ENCODE data around the gene UBTD1. TPM values are rescaled to one million over a fixed set of nuclear protein-coding genes. Genes with fewer than 3 reads are reported as not detected.

Gene UBTD1
- total and polyA plus RNA-seq, 7 donors, result 16.0 to 59.2 (median 39.2) TPM

DNA sequence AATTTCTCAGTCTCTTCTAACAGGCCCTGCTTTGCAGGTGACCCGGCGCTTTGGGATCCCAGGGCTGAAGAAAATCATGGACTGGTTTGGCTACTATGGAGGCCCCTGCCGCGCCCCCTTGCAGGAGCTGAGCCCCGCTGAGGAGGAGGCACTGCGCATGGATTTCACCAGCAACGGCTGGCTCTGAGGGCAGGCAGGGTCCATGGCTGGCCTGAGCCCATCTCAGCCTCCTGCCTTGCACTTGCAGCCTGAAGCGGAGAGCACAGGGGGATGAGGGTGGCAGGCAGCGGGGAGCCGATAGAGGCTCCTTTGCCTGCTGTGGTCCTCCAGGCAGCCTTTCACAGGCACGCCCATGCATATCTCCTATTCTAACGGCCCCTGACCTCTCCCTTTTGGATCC lies 112.7 kb downstream of the UBTD1 start:
- no peak for ATAC-seq
- intact Hi-C loops (cut with DNase I), result loop anchor here (5.0 to 10.0 kb wide), 2 partner anchors 144 to 207 kb away; partner anchors contain the start of gene RRP12 (in 1 of the 2)
- Histone ChIP-seq H3K9me3 (no peaks in the 10 kb centered on the region), H3K27ac (peak overlapping the region; percentile 83), H3K27me3 (ENCODE audit: insufficient read depth in 3 of 3, low read length in 2 of 3) (no peaks in the 10 kb centered on the region), H3K4me3 (no peak overlapping the region), H3K4me1 (peaks cover 41% of the 10 kb centered on the region), H3K36me3 (ENCODE audit: insufficient read depth in 1 of 2, low read depth in 1 of 2) (no peaks in the 10 kb centered on the region)
- TF ChIP-seq, protein P1, sequence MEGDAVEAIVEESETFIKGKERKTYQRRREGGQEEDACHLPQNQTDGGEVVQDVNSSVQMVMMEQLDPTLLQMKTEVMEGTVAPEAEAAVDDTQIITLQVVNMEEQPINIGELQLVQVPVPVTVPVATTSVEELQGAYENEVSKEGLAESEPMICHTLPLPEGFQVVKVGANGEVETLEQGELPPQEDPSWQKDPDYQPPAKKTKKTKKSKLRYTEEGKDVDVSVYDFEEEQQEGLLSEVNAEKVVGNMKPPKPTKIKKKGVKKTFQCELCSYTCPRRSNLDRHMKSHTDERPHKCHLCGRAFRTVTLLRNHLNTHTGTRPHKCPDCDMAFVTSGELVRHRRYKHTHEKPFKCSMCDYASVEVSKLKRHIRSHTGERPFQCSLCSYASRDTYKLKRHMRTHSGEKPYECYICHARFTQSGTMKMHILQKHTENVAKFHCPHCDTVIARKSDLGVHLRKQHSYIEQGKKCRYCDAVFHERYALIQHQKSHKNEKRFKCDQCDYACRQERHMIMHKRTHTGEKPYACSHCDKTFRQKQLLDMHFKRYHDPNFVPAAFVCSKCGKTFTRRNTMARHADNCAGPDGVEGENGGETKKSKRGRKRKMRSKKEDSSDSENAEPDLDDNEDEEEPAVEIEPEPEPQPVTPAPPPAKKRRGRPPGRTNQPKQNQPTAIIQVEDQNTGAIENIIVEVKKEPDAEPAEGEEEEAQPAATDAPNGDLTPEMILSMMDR (IDR thresholded peaks at IDR 0.05), result no peak
- DNase-seq, result no peak
- 87 to 92% (median 92%) methylated on average over 12 of the region's 12 CpGs for WGBS, 3 donors

DNA sequence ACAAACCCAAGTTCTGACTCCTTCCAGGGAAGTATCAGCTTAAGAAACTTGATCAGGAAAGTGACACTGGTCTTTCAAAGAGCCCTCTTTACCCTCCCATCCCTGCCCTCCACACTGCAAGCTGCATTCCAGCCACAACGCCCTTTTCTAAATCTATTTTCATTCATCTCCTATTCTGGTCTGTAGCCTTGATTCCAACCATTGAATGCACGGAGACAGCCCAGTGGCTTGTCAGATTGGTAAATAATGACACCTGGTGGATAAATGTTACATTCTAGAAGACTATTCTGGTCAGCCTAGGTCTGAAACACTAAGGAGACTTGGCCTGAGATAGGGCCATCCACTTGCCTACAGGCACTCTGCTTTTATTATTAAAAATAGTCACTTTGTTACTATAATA lies 113.7 kb downstream of the UBTD1 start:
- WGBS, 3 donors, result 5 to 13% (median 11%) methylated on average over 2 of the region's 2 CpGs
- Histone ChIP-seq H3K27me3 (ENCODE audit: insufficient read depth in 3 of 3, low read length in 2 of 3) (no peaks in the 10 kb centered on the region), H3K27ac (peak overlapping the region; percentile 83), H3K36me3 (ENCODE audit: insufficient read depth in 1 of 2, low read depth in 1 of 2) (no peaks in the 10 kb centered on the region), H3K4me1 (peaks cover 41% of the 10 kb centered on the region), H3K9me3 (no peaks in the 10 kb centered on the region), H3K4me3 (no peak overlapping the region)
- ATAC-seq (peak; percentile 61 to 88 (median 70)), DNase-seq (no peak)
- intact Hi-C loops (cut with DNase I), result loop anchor here (1.0 to 10.0 kb wide), 4 partner anchors 40 to 208 kb away; partner anchors contain the start of genes ANKRD2 (in 1 of the 2) and RRP12 (in 1 of the 2)
- TF ChIP-seq, protein P1 (IDR thresholded peaks at IDR 0.05), result peak; percentile 62

DNA sequence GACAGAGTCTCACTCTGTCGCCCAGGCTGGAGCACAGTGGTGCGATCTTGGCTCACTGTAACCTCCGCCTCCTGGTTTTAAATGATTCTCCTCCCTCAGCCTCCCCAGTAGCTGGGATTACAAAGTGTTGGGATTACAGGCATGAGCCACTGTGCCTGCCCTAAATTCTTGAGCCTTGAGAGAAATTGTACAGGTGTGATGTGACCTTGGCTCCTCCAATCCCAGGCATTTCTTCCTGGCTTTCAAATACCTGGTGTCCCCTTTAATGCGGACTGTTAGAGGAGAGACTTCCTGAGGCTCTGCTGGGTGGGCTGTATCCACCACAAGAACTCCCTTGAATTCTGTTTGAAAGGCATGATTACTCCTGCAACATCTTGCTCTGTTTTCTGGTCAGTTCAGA lies 119.6 kb downstream of the UBTD1 start:
- TF ChIP-seq, protein P1 (IDR thresholded peaks at IDR 0.05), result no peak
- no peaks in the 10 kb centered on the region for H3K9me3 ChIP-seq
- DNase-seq (no peak), ATAC-seq (no peak)
- 87 to 97% (median 89%) methylated on average over 4 of the region's 4 CpGs for WGBS, 3 donors
- H3K27me3 ChIP-seq (ENCODE audit: insufficient read depth in 3 of 3, low read length in 2 of 3), result no peaks in the 10 kb centered on the region
- no peak overlapping the region for H3K27ac ChIP-seq
- intact Hi-C loops (cut with DNase I), result loop anchor here in 1 of 2 donors (10.0 kb wide), 1 partner anchor 213 kb away; the partner anchor contains the start of gene RRP12
- no peaks in the 10 kb centered on the region for H3K36me3 ChIP-seq (ENCODE audit: insufficient read depth in 1 of 2, low read depth in 1 of 2)
- no peaks in the 10 kb centered on the region for H3K4me1 ChIP-seq
- H3K4me3 ChIP-seq, result no peak overlapping the region

DNA sequence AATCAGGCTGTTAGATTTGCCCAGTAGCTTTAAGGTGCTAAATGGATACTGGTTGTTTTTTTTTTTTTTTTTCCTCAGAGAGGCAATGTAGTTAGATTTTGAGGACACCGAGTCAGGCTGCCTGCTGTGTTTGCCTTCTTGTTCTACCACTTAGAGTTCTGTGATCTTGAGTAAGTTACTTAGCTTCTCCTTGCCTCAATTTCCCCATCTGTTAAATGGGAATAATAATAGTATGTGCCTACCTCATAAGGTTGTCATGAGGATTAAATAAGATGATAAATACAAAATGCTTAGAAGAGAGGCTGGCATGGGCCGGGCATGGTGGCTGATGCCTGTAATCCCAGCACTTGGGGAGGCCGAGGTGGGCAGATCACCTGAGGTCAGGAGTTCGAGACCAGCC lies 120.0 kb downstream of the UBTD1 start:
- no peak for ATAC-seq
- 95 to 97% (median 95%) methylated on average over 4 of the region's 4 CpGs for WGBS, 3 donors
- no peak overlapping the region for H3K4me3 ChIP-seq
- no peaks in the 10 kb centered on the region for H3K27me3 ChIP-seq (ENCODE audit: insufficient read depth in 3 of 3, low read length in 2 of 3)
- no peak for DNase-seq
- TF ChIP-seq, protein P1 (IDR thresholded peaks at IDR 0.05), result no peak
- no peaks in the 10 kb centered on the region for H3K36me3 ChIP-seq (ENCODE audit: insufficient read depth in 1 of 2, low read depth in 1 of 2)
- H3K9me3 ChIP-seq, result no peaks in the 10 kb centered on the region
- no peak overlapping the region for H3K27ac ChIP-seq
- no peaks in the 10 kb centered on the region for H3K4me1 ChIP-seq
- intact Hi-C loops (cut with DNase I), result loop anchor here in 1 of 2 donors (10.0 kb wide), 1 partner anchor 214 kb away; the partner anchor contains the start of gene RRP12

Other genes starting within 250 kb of the UBTD1 start
- gene ARHGAP19, start 206.3 kb upstream of the UBTD1 start, total RNA-seq, result 1 to 10 TPM; 1.2 to 3.9 (median 1.8) TPM
- gene ARHGAP19, start 206.3 kb upstream of the UBTD1 start, polyA plus RNA-seq, result 1 to 10 TPM in 1 of 3 donors, under 1 TPM in 2; 0.77 to 1.8 (median 0.94) TPM
- gene FRAT1, start 179.7 kb upstream of the UBTD1 start, total RNA-seq, result 1 to 10 TPM; 1.2 to 3.4 (median 2.7) TPM
- 1 to 10 TPM in 2 of 3 donors, under 1 TPM in 1; 0.61 to 3.9 (median 1.6) TPM for gene FRAT1, start 179.7 kb upstream of the UBTD1 start, polyA plus RNA-seq
- 10 to 100 TPM in 1 of 4 donors, 1 to 10 TPM in 3; 5.3 to 11.1 (median 6.6) TPM for gene FRAT2, start 164.2 kb upstream of the UBTD1 start, total RNA-seq
- gene FRAT2, start 164.2 kb upstream of the UBTD1 start, polyA plus RNA-seq, result 10 to 100 TPM in 2 of 3 donors, 1 to 10 TPM in 1; 3.2 to 28.4 (median 12.4) TPM
- gene RRP12, start 97.6 kb upstream of the UBTD1 start, total RNA-seq, result 100 to 1,000 TPM in 1 of 4 donors, 10 to 100 TPM in 3; 64.7 to 105 (median 76.4) TPM
- gene RRP12, start 97.6 kb upstream of the UBTD1 start, polyA plus RNA-seq, result 100 to 1,000 TPM in 1 of 3 donors, 10 to 100 TPM in 2; 46.5 to 114 (median 76.4) TPM
- gene PGAM1, start 72.7 kb upstream of the UBTD1 start, total RNA-seq, result 10 to 100 TPM; 41.5 to 65.5 (median 46.6) TPM
- 100 to 1,000 TPM in 2 of 3 donors, 10 to 100 TPM in 1; 36.2 to 186 (median 112) TPM for gene PGAM1, start 72.7 kb upstream of the UBTD1 start, polyA plus RNA-seq
- gene EXOSC1, start 52.9 kb upstream of the UBTD1 start, total RNA-seq, result 10 to 100 TPM; 14.0 to 20.4 (median 19.8) TPM
- 10 to 100 TPM; 26.4 to 36.5 (median 29.4) TPM for gene EXOSC1, start 52.9 kb upstream of the UBTD1 start, polyA plus RNA-seq
- gene ZDHHC16, start 52.7 kb upstream of the UBTD1 start, total RNA-seq, result 10 to 100 TPM; 19.7 to 24.5 (median 22.7) TPM
- gene ZDHHC16, start 52.7 kb upstream of the UBTD1 start, polyA plus RNA-seq, result 10 to 100 TPM; 23.2 to 44.9 (median 24.6) TPM
- 10 to 100 TPM; 33.2 to 39.6 (median 34.4) TPM for gene MMS19, start 502 bp upstream of the UBTD1 start, total RNA-seq
- 10 to 100 TPM; 29.8 to 47.6 (median 43.1) TPM for gene MMS19, start 502 bp upstream of the UBTD1 start, polyA plus RNA-seq
- gene ANKRD2, start 73.9 kb downstream of the UBTD1 start, total RNA-seq, result 1,000 to 10,000 TPM; 1,055 to 3,522 (median 2,378) TPM
- 1,000 to 10,000 TPM in 2 of 3 donors, 100 to 1,000 TPM in 1; 254 to 5,473 (median 1,117) TPM for gene ANKRD2, start 73.9 kb downstream of the UBTD1 start, polyA plus RNA-seq
- gene HOGA1, start 85.5 kb downstream of the UBTD1 start, total RNA-seq, result 10 to 100 TPM in 1 of 4 donors, 1 to 10 TPM in 2, under 1 TPM in 1; 0.66 to 12.3 (median 4.9) TPM
- 1 to 10 TPM in 2 of 3 donors, under 1 TPM in 1; 0.96 to 3.4 (median 1.7) TPM for gene HOGA1, start 85.5 kb downstream of the UBTD1 start, polyA plus RNA-seq
- 1 to 10 TPM in 2 of 4 donors, under 1 TPM in 1, not detected in 1; 0.56 to 1.1 (median 1.0) TPM for gene C10orf62, start 90.8 kb downstream of the UBTD1 start, total RNA-seq
- under 1 TPM in 2 of 3 donors, not detected in 1; 0.12 to 0.13 TPM for gene C10orf62, start 90.8 kb downstream of the UBTD1 start, polyA plus RNA-seq
- gene MORN4, start 134.6 kb downstream of the UBTD1 start, total RNA-seq, result 1 to 10 TPM; 1.8 to 4.1 (median 2.6) TPM
- 1 to 10 TPM; 3.9 to 5.6 (median 5.2) TPM for gene MORN4, start 134.6 kb downstream of the UBTD1 start, polyA plus RNA-seq
- gene PI4K2A, start 141.7 kb downstream of the UBTD1 start, total RNA-seq, result 10 to 100 TPM; 11.5 to 14.1 (median 11.9) TPM
- gene PI4K2A, start 141.7 kb downstream of the UBTD1 start, polyA plus RNA-seq, result 10 to 100 TPM in 2 of 3 donors, 1 to 10 TPM in 1; 8.9 to 22.9 (median 15.6) TPM
- 1 to 10 TPM; 3.6 to 5.8 (median 5.0) TPM for gene AVPI1, start 188.3 kb downstream of the UBTD1 start, total RNA-seq
- 10 to 100 TPM in 1 of 3 donors, 1 to 10 TPM in 2; 5.6 to 56.9 (median 5.6) TPM for gene AVPI1, start 188.3 kb downstream of the UBTD1 start, polyA plus RNA-seq
- gene MARVELD1, start 214.8 kb downstream of the UBTD1 start, total RNA-seq, result 1 to 10 TPM; 2.4 to 5.7 (median 3.3) TPM
- 10 to 100 TPM in 1 of 3 donors, 1 to 10 TPM in 2; 2.2 to 10.4 (median 2.9) TPM for gene MARVELD1, start 214.8 kb downstream of the UBTD1 start, polyA plus RNA-seq
- 10 to 100 TPM in 3 of 4 donors, 1 to 10 TPM in 1; 9.8 to 15.1 (median 12.1) TPM for gene ZFYVE27, start 238.2 kb downstream of the UBTD1 start, total RNA-seq
- gene ZFYVE27, start 238.2 kb downstream of the UBTD1 start, polyA plus RNA-seq, result 10 to 100 TPM in 2 of 3 donors, 1 to 10 TPM in 1; 8.3 to 20.1 (median 14.9) TPM

Data from psoas muscle (tissue), 8 donors.